H1 (cell line): Measurements from ENCODE around the gene THAP4. TPM values are rescaled to one million over a fixed set of nuclear protein-coding genes. Genes with fewer than 3 reads are reported as not detected.

ENCODE experiments used
- BRCA1 ChIP-seq: IDR thresholded peaks from 2 replicates; pipeline ENCODE4 v1.6.1; 2012; ENCODE audit warnings: low read depth, low read length, improper control_type of control experiment
- CREB1 ChIP-seq: IDR thresholded peaks from 2 replicates; pipeline ENCODE4 v1.6.1; 2012; ENCODE audit warnings: inconsistent platforms
- EGR1 ChIP-seq: IDR thresholded peaks from 2 replicates; pipeline ENCODE4 v1.6.1; 2011; ENCODE audit warnings: low read depth, low read length, borderline replicate concordance
- KDM1A ChIP-seq: fragments of 200-600, 300-600 bp; sonication (generic); IDR thresholded peaks from 2 replicates; pipeline ENCODE4 v1.7.1; 2016; ENCODE audit warnings: mild to moderate bottlenecking, low read length, borderline replicate concordance
- MAFK ChIP-seq: IDR thresholded peaks from 2 replicates; pipeline ENCODE4 v1.6.1; 2012; ENCODE audit warnings: low read depth, mild to moderate bottlenecking, improper control_type of control experiment, low read length
- PHF8 ChIP-seq: fragments of 200-600 bp; sonication (generic); conservative IDR thresholded peaks from 2 replicates; pipeline ENCODE4 v1.7.1; 2012; ENCODE audit warnings: low read depth, mild to moderate bottlenecking, inconsistent platforms, low read length, moderate library complexity
- RFX5 ChIP-seq: IDR thresholded peaks from 2 replicates; pipeline ENCODE4 v1.6.1; 2011; ENCODE audit warnings: low read depth, low read length, improper control_type of control experiment, borderline replicate concordance
- SRF ChIP-seq: IDR thresholded peaks from 2 replicates; pipeline ENCODE4 v1.6.1; 2011; ENCODE audit warnings: mild to moderate bottlenecking, low read depth, low read length, moderate library complexity
- SUZ12 ChIP-seq: fragments of 200-600 bp; sonication (generic); IDR thresholded peaks from 2 replicates; pipeline ENCODE4 v1.6.1; 2012; ENCODE audit warnings: mild to moderate bottlenecking, inconsistent platforms, low read length, moderate library complexity, mixed read lengths
- TAF7 ChIP-seq: optimal IDR thresholded peaks from 2 replicates; pipeline ENCODE3; 2011; ENCODE audit warnings: low read depth, mild to moderate bottlenecking, inconsistent platforms, low read length, moderate library complexity, borderline replicate concordance
- polyA plus RNA-seq, 7 experiments: library from polyadenylated mRNA; depleted of rRNA in 3 of 7; stranded (reverse) in 5 of 7; unstranded in 2 of 7; fragments of >200 nt in 5 of 7; fragments of 200-250 nt in 2 of 7; gene quantifications; 1 replicate in 5 of 7; 2 replicates in 1 of 7; 4 replicates in 1 of 7; pipeline versions ENCODE4 v1.2.1 to v1.2.3, GENCODE V29; 2011 to 2013; ENCODE audit warnings: missing spikeins in 2 of 7, mixed read lengths in 2 of 7
- total RNA-seq: library from RNA; stranded (reverse); fragmentation: NEBNext Ultra II Directional; extraction: Animal tissue kit (Norgen Biotek cat#: 25700); gene quantifications from 2 replicates; pipeline ENCODE4 v1.2.1, GENCODE V29; 2021
- TF ChIP-seq, protein P1 (sequence below): fragments of 300-600 bp; sonication (generic); IDR thresholded peaks from 2 replicates; pipeline ENCODE4 v1.7.1; 2012; ENCODE audit warnings: low read length, moderate library complexity, mild to moderate bottlenecking, inconsistent platforms; ENCODE audit not compliant: insufficient replicate concordance

THAP4 gene
- total and polyA plus RNA-seq, 2 of the 8 experiments (the other 6 are each of a cell fraction or from before 2014, with no cell fraction given) = 78.9 to 83.6 TPM

- TF ChIP-seq, protein P1, sequence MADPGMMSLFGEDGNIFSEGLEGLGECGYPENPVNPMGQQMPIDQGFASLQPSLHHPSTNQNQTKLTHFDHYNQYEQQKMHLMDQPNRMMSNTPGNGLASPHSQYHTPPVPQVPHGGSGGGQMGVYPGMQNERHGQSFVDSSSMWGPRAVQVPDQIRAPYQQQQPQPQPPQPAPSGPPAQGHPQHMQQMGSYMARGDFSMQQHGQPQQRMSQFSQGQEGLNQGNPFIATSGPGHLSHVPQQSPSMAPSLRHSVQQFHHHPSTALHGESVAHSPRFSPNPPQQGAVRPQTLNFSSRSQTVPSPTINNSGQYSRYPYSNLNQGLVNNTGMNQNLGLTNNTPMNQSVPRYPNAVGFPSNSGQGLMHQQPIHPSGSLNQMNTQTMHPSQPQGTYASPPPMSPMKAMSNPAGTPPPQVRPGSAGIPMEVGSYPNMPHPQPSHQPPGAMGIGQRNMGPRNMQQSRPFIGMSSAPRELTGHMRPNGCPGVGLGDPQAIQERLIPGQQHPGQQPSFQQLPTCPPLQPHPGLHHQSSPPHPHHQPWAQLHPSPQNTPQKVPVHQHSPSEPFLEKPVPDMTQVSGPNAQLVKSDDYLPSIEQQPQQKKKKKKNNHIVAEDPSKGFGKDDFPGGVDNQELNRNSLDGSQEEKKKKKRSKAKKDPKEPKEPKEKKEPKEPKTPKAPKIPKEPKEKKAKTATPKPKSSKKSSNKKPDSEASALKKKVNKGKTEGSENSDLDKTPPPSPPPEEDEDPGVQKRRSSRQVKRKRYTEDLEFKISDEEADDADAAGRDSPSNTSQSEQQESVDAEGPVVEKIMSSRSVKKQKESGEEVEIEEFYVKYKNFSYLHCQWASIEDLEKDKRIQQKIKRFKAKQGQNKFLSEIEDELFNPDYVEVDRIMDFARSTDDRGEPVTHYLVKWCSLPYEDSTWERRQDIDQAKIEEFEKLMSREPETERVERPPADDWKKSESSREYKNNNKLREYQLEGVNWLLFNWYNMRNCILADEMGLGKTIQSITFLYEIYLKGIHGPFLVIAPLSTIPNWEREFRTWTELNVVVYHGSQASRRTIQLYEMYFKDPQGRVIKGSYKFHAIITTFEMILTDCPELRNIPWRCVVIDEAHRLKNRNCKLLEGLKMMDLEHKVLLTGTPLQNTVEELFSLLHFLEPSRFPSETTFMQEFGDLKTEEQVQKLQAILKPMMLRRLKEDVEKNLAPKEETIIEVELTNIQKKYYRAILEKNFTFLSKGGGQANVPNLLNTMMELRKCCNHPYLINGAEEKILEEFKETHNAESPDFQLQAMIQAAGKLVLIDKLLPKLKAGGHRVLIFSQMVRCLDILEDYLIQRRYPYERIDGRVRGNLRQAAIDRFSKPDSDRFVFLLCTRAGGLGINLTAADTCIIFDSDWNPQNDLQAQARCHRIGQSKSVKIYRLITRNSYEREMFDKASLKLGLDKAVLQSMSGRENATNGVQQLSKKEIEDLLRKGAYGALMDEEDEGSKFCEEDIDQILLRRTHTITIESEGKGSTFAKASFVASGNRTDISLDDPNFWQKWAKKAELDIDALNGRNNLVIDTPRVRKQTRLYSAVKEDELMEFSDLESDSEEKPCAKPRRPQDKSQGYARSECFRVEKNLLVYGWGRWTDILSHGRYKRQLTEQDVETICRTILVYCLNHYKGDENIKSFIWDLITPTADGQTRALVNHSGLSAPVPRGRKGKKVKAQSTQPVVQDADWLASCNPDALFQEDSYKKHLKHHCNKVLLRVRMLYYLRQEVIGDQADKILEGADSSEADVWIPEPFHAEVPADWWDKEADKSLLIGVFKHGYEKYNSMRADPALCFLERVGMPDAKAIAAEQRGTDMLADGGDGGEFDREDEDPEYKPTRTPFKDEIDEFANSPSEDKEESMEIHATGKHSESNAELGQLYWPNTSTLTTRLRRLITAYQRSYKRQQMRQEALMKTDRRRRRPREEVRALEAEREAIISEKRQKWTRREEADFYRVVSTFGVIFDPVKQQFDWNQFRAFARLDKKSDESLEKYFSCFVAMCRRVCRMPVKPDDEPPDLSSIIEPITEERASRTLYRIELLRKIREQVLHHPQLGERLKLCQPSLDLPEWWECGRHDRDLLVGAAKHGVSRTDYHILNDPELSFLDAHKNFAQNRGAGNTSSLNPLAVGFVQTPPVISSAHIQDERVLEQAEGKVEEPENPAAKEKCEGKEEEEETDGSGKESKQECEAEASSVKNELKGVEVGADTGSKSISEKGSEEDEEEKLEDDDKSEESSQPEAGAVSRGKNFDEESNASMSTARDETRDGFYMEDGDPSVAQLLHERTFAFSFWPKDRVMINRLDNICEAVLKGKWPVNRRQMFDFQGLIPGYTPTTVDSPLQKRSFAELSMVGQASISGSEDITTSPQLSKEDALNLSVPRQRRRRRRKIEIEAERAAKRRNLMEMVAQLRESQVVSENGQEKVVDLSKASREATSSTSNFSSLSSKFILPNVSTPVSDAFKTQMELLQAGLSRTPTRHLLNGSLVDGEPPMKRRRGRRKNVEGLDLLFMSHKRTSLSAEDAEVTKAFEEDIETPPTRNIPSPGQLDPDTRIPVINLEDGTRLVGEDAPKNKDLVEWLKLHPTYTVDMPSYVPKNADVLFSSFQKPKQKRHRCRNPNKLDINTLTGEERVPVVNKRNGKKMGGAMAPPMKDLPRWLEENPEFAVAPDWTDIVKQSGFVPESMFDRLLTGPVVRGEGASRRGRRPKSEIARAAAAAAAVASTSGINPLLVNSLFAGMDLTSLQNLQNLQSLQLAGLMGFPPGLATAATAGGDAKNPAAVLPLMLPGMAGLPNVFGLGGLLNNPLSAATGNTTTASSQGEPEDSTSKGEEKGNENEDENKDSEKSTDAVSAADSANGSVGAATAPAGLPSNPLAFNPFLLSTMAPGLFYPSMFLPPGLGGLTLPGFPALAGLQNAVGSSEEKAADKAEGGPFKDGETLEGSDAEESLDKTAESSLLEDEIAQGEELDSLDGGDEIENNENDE = no peak
- TF ChIP-seq KDM1A (no peak), BRCA1 (no peak), RFX5 (no peak), TAF7 (no peak), MAFK (no peak), SRF (no peak), CREB1 (no peak), PHF8 (no peak), EGR1 (no peak), SUZ12 (no peak)
Observed at GRCh38 chr2:241570961-241571581, 65.9 kb downstream of the THAP4 start (continued).
